GM21360 (cell line): ENCODE measurements around the gene KLF2.
"Not testable (repeated sequence)": the region's sequence is repeated elsewhere in the genome, so short reads cannot be mapped to it uniquely, and the experiment has no call there.

ENCODE experiments used
- ATAC-seq: cut with Tn5 transposase; IDR thresholded peaks from one replicate; pipeline ENCODE4 v1.9.1; 2021; ENCODE audit warnings: mild to moderate bottlenecking, moderate library complexity; ENCODE audit not compliant: unreplicated experiment

KLF2 gene

GRCh38 chr19:16324384-16325160, at the start of gene KLF2:
Gene KLF2, plus strand, starts transcription at chr19:16324826. Its CDS starts 98 bp downstream, at chr19:16324924.
- peak; percentile 48 for ATAC-seq

GRCh38 chr19:16280306-16280705, 44.3 kb upstream of the KLF2 start:
- no peak for ATAC-seq

- no peak for ATAC-seq
Measured at GRCh38 chr19:16281743-16282142, 42.9 kb upstream of the KLF2 start.

GRCh38 chr19:16283210-16284061, 41.2 kb upstream of the KLF2 start:
- ATAC-seq: peak; percentile 54

- no peak for ATAC-seq
Measured at GRCh38 chr19:16284505-16284904, 40.1 kb upstream of the KLF2 start.

- not testable (repeated sequence) for ATAC-seq
Measured at GRCh38 chr19:16285079-16285478, 39.5 kb upstream of the KLF2 start.

GRCh38 chr19:16285769-16286498, 38.7 kb upstream of the KLF2 start:
- ATAC-seq: no peak

GRCh38 chr19:16288544-16288943, 36.1 kb upstream of the KLF2 start:
- no peak for ATAC-seq

GRCh38 chr19:16289594-16289993, 35.0 kb upstream of the KLF2 start:
- ATAC-seq: no peak

GRCh38 chr19:16290692-16291091, 33.9 kb upstream of the KLF2 start:
- no peak for ATAC-seq

GRCh38 chr19:16293118-16294091, 31.2 kb upstream of the KLF2 start:
- no peak for ATAC-seq

- no peak for ATAC-seq
Measured at GRCh38 chr19:16295057-16295456, 29.6 kb upstream of the KLF2 start.

- ATAC-seq: no peak
Measured at GRCh38 chr19:16296713-16297112, 27.9 kb upstream of the KLF2 start.

GRCh38 chr19:16297575-16298178, 26.9 kb upstream of the KLF2 start:
- no peak for ATAC-seq

- no peak for ATAC-seq
Measured at GRCh38 chr19:16298334-16298733, 26.3 kb upstream of the KLF2 start.

- no peak for ATAC-seq
Measured at GRCh38 chr19:16301999-16302694, 22.5 kb upstream of the KLF2 start.

- no peak for ATAC-seq
Measured at GRCh38 chr19:16303755-16304154, 20.9 kb upstream of the KLF2 start.

GRCh38 chr19:16304511-16304910, 20.1 kb upstream of the KLF2 start:
- ATAC-seq: not testable (repeated sequence)

GRCh38 chr19:16305060-16305459, 19.6 kb upstream of the KLF2 start:
- not testable (repeated sequence) for ATAC-seq
